OCI-LY3 (cell line): ENCODE results near the gene IGSF3.
A peak's percentile ranks its signal among the peaks of the same experiment; 100 is the strongest.

Experiments used
- H2AFZ ChIP-seq: fragments of 200-600, 300-600 bp; shearing (Covaris generic); 2 replicates; pipeline ENCODE4 v1.6.0; 2014; ENCODE audit warnings: antibody characterized with exemption, low read depth, low read length
- H3K27ac ChIP-seq: fragments of 200-600, 300-600 bp; sonication (generic); 2 replicates; pipeline ENCODE4 v1.5.1; 2014; ENCODE audit warnings: mild to moderate bottlenecking, low read length, moderate library complexity, mixed read lengths
- H3K27me3 ChIP-seq: fragments of 200-600, 300-600 bp; sonication (generic); 2 replicates; pipeline ENCODE4 v1.6.1; 2014; ENCODE audit warnings: low read depth, low read length, mixed read lengths
- H3K36me3 ChIP-seq: fragments of 200-600, 300-600 bp; sonication (generic); replicated peaks from 2 replicates; pipeline ENCODE3; 2014; ENCODE audit warnings: low read depth, low read length, mixed read lengths
- H3K4me1 ChIP-seq: fragments of 300-600, 200-600 bp; sonication (generic); 2 replicates; pipeline ENCODE4 v1.6.1; 2014; ENCODE audit warnings: low read length, mixed read lengths
- H3K4me2 ChIP-seq: fragments of 200-600, 300-600 bp; sonication (generic); 2 replicates; pipeline ENCODE4 v1.6.1; 2014; ENCODE audit warnings: low read length, mixed read lengths
- H3K4me3 ChIP-seq: fragments of 300-600, 200-600 bp; sonication (generic); 2 replicates; pipeline ENCODE4 v1.5.1; 2014; ENCODE audit warnings: antibody characterized with exemption, mild to moderate bottlenecking, low read length, moderate library complexity
- H3K79me2 ChIP-seq: fragments of 300-600, 200-600 bp; shearing (Covaris generic); 2 replicates; pipeline ENCODE4 v1.6.1; 2014; ENCODE audit warnings: mild to moderate bottlenecking, low read length, mixed read lengths
- H3K9ac ChIP-seq: fragments of 300-600, 200-600 bp; shearing (Covaris generic); 2 replicates; pipeline ENCODE4 v1.6.0; 2014; ENCODE audit warnings: mild to moderate bottlenecking, low read length, moderate library complexity
- H3K9me3 ChIP-seq: fragments of 200-600, 300-600 bp; shearing (Covaris generic); 2 replicates; pipeline ENCODE4 v1.6.1; 2014; ENCODE audit warnings: low read length, mixed read lengths; ENCODE audit not compliant: insufficient read depth
- H4K20me1 ChIP-seq: fragments of 200-600, 300-600 bp; sonication (generic); 2 replicates; pipeline ENCODE4 v1.6.1; 2016; ENCODE audit warnings: low read length, mixed read lengths; ENCODE audit not compliant: insufficient read depth
- CTCF ChIP-seq: fragments of 200-600, 300-600 bp; sonication (generic); IDR thresholded peaks from 2 replicates; pipeline ENCODE4 v1.5.1; 2014; ENCODE audit warnings: antibody characterized with exemption, low read length, low read depth
- EZH2phosphoT487 ChIP-seq: fragments of 200-600 bp; shearing (Covaris generic); IDR thresholded peaks from 2 replicates; pipeline ENCODE4 v1.6.1; 2018; ENCODE audit warnings: antibody characterized with exemption, mixed run types, low read depth

The IGSF3 gene

GRCh38 chr1:116577759-116578314 is 89.7 kb downstream of the IGSF3 start:
- H4K20me1 ChIP-seq: no peaks in the 10 kb centered on the region
- no peaks in the 10 kb centered on the region for H3K9me3 ChIP-seq
- H2AFZ ChIP-seq: no peak overlapping the region
- H3K4me2 ChIP-seq: no peak overlapping the region
- H3K27ac ChIP-seq: peak overlapping the region; percentile 98; the same call in 1 of the 2 replicates
- no peaks in the 10 kb centered on the region for H3K79me2 ChIP-seq
- H3K4me1 ChIP-seq: peaks cover 68% of the 10 kb centered on the region
- H3K9ac ChIP-seq: no peak overlapping the region
- TF ChIP-seq EZH2phosphoT487 (no peak), CTCF (no peak)
- H3K36me3 ChIP-seq: peaks cover 20% of the 10 kb centered on the region
- no peaks in the 10 kb centered on the region for H3K27me3 ChIP-seq
- H3K4me3 ChIP-seq: no peak overlapping the region

- Histone ChIP-seq H3K27ac (peak overlapping the region; percentile 98), H3K4me1 (peaks cover 74% of the 10 kb centered on the region), H2AFZ (no peak overlapping the region), H3K9ac (peak overlapping the region; percentile 68), H3K4me2 (peak overlapping the region; percentile 98), H3K9me3 (no peaks in the 10 kb centered on the region), H4K20me1 (no peaks in the 10 kb centered on the region), H3K4me3 (peak overlapping the region; percentile 36), H3K36me3 (peaks cover 13% of the 10 kb centered on the region), H3K79me2 (peaks cover 15% of the 10 kb centered on the region), H3K27me3 (no peaks in the 10 kb centered on the region)
- TF ChIP-seq CTCF: peak; percentile 84
- no peak for TF ChIP-seq EZH2phosphoT487
Observed at GRCh38 chr1:116574581-116575291, 92.8 kb downstream of the IGSF3 start.

GRCh38 chr1:116573431-116574095 is 94.0 kb downstream of the IGSF3 start:
- Histone ChIP-seq H3K4me2 (peak overlapping the region; percentile 98), H3K27ac (peak overlapping the region; percentile 98), H4K20me1 (no peaks in the 10 kb centered on the region), H3K9ac (peak overlapping the region; percentile 100), H3K27me3 (no peaks in the 10 kb centered on the region), H3K4me1 (peaks cover 86% of the 10 kb centered on the region), H2AFZ (no peak overlapping the region), H3K36me3 (peaks cover 13% of the 10 kb centered on the region), H3K9me3 (no peaks in the 10 kb centered on the region), H3K79me2 (peaks cover 22% of the 10 kb centered on the region), H3K4me3 (peak overlapping the region; percentile 36)
- TF ChIP-seq EZH2phosphoT487 (no peak), CTCF (no peak)

GRCh38 chr1:116572771-116573430 is 94.6 kb downstream of the IGSF3 start:
- Histone ChIP-seq H2AFZ (no peak overlapping the region), H3K4me2 (peak overlapping the region; percentile 98), H3K4me1 (peaks cover 92% of the 10 kb centered on the region), H4K20me1 (no peaks in the 10 kb centered on the region), H3K36me3 (peaks cover 10% of the 10 kb centered on the region), H3K9me3 (no peaks in the 10 kb centered on the region), H3K27ac (peak overlapping the region; percentile 98), H3K4me3 (no peak overlapping the region), H3K27me3 (no peaks in the 10 kb centered on the region), H3K9ac (peak overlapping the region; percentile 100), H3K79me2 (peaks cover 22% of the 10 kb centered on the region)
- TF ChIP-seq EZH2phosphoT487 (no peak), CTCF (no peak)
